Measurements from ENCODE around the gene PPP1R9A.

Gene PPP1R9A

GRCh38 chr7:94933256-94933990 lies 26.0 kb downstream of the PPP1R9A start:
- Histone ChIP-seq H3K4me3 (ENCODE audit: low read length, poor library complexity, severe bottlenecking) (no peak overlapping the region), H3K9ac (ENCODE audit: low read depth, low read length, poor library complexity, severe bottlenecking) (no peak overlapping the region), H3K4me2 (ENCODE audit: low read depth, low read length, poor library complexity, severe bottlenecking) (no peak overlapping the region), H2AFZ (ENCODE audit: low read length) (no peak overlapping the region), H3K79me2 (ENCODE audit: insufficient read depth, low read length) (no peaks in the 10 kb centered on the region), H3K4me1 (ENCODE audit: insufficient read depth, low read length, poor library complexity, severe bottlenecking) (no peaks in the 10 kb centered on the region), H3K9me2 (replicated peaks; ENCODE audit: low read depth, low read length) (no peaks in the 10 kb centered on the region), H4K20me1 (ENCODE audit: insufficient read depth, low read length, poor library complexity, severe bottlenecking) (no peaks in the 10 kb centered on the region), H3K27me3 (ENCODE audit: insufficient read depth, low read length, poor library complexity, severe bottlenecking) (no peaks in the 10 kb centered on the region), H3F3A (ENCODE audit: low read depth) (no peaks in the 10 kb centered on the region), H3K36me3 (ENCODE audit: insufficient read depth, low read length) (no peaks in the 10 kb centered on the region), H3K9me3 (ENCODE audit: insufficient read depth, low read depth, low read length) (no peaks in the 10 kb centered on the region)
- TF ChIP-seq EZH2phosphoT487 (IDR thresholded peaks at IDR 0.05; ENCODE audit: borderline replicate concordance) (no peak), CTCF (conservative IDR thresholded peaks at IDR 0.05; ENCODE audit: low read length) (no peak)

- H3F3A ChIP-seq (ENCODE audit: low read depth) = no peaks in the 10 kb centered on the region
- H2AFZ ChIP-seq (ENCODE audit: low read length) = no peak overlapping the region
- no peaks in the 10 kb centered on the region for H3K9me3 ChIP-seq (ENCODE audit: insufficient read depth, low read depth, low read length)
- H3K4me2 ChIP-seq (ENCODE audit: low read depth, low read length, poor library complexity, severe bottlenecking) = no peak overlapping the region
- TF ChIP-seq EZH2phosphoT487 (IDR thresholded peaks at IDR 0.05; ENCODE audit: borderline replicate concordance) (no peak), CTCF (conservative IDR thresholded peaks at IDR 0.05; ENCODE audit: low read length) (no peak)
- H3K27me3 ChIP-seq (ENCODE audit: insufficient read depth, low read length, poor library complexity, severe bottlenecking) = no peaks in the 10 kb centered on the region
- no peaks in the 10 kb centered on the region for H3K4me1 ChIP-seq (ENCODE audit: insufficient read depth, low read length, poor library complexity, severe bottlenecking)
- no peaks in the 10 kb centered on the region for H3K36me3 ChIP-seq (ENCODE audit: insufficient read depth, low read length)
- H3K9me2 ChIP-seq (replicated peaks; ENCODE audit: low read depth, low read length) = no peaks in the 10 kb centered on the region
- H4K20me1 ChIP-seq (ENCODE audit: insufficient read depth, low read length, poor library complexity, severe bottlenecking) = no peaks in the 10 kb centered on the region
- H3K9ac ChIP-seq (ENCODE audit: low read depth, low read length, poor library complexity, severe bottlenecking) = no peak overlapping the region
- H3K4me3 ChIP-seq (ENCODE audit: low read length, poor library complexity, severe bottlenecking) = no peak overlapping the region
- no peaks in the 10 kb centered on the region for H3K79me2 ChIP-seq (ENCODE audit: insufficient read depth, low read length)
These were observed 32.0 kb downstream of the PPP1R9A start for GRCh38 chr7:94939395-94939794.

GRCh38 chr7:94940241-94940640 lies 32.8 kb downstream of the PPP1R9A start:
- Histone ChIP-seq H3K36me3 (ENCODE audit: insufficient read depth, low read length) (no peaks in the 10 kb centered on the region), H3K79me2 (ENCODE audit: insufficient read depth, low read length) (no peaks in the 10 kb centered on the region), H3K9me2 (replicated peaks; ENCODE audit: low read depth, low read length) (no peaks in the 10 kb centered on the region), H3K4me3 (ENCODE audit: low read length, poor library complexity, severe bottlenecking) (no peak overlapping the region), H3K4me2 (ENCODE audit: low read depth, low read length, poor library complexity, severe bottlenecking) (no peak overlapping the region), H2AFZ (ENCODE audit: low read length) (no peak overlapping the region), H3K9ac (ENCODE audit: low read depth, low read length, poor library complexity, severe bottlenecking) (no peak overlapping the region), H3K9me3 (ENCODE audit: insufficient read depth, low read depth, low read length) (no peaks in the 10 kb centered on the region), H3K27me3 (ENCODE audit: insufficient read depth, low read length, poor library complexity, severe bottlenecking) (no peaks in the 10 kb centered on the region), H4K20me1 (ENCODE audit: insufficient read depth, low read length, poor library complexity, severe bottlenecking) (no peaks in the 10 kb centered on the region), H3K4me1 (ENCODE audit: insufficient read depth, low read length, poor library complexity, severe bottlenecking) (no peaks in the 10 kb centered on the region), H3F3A (ENCODE audit: low read depth) (no peaks in the 10 kb centered on the region)
- no peak for TF ChIP-seq EZH2phosphoT487 (IDR thresholded peaks at IDR 0.05; ENCODE audit: borderline replicate concordance)
- TF ChIP-seq CTCF (conservative IDR thresholded peaks at IDR 0.05; ENCODE audit: low read length) = no peak
